CD14-positive monocyte (primary cell): ENCODE measurements around the gene MMEL1. TPM values are rescaled to one million over a fixed set of nuclear protein-coding genes. Genes with fewer than 3 reads are reported as not detected.

Experiments used
- DNase-seq, 3 donors: peaks; one replicate each; pipeline ENCODE4 v3.0.0-alpha.2; 2011 to 2022
- H2AFZ ChIP-seq: 2 replicates; pipeline ENCODE4 v1.6.0; 2012; ENCODE audit warnings: mild to moderate bottlenecking, low read depth, low read length, inconsistent platforms; ENCODE audit not compliant: insufficient read depth, poor library complexity, severe bottlenecking
- H3K27ac ChIP-seq, 2 donors: 1 replicate in 1 of 2; 2 replicates in 1 of 2; pipeline ENCODE4 v1.5.1; 2012 to 2013; ENCODE audit warnings: low read length in 2 of 2, control low read depth in 1 of 2, inconsistent platforms in 1 of 2, low read depth in 1 of 2, mild to moderate bottlenecking in 1 of 2
- H3K27me3 ChIP-seq, 2 donors: one replicate each; pipeline versions ENCODE4 v1.6.0 to v1.6.1; 2011 to 2013; ENCODE audit warnings: low read length in 2 of 2; ENCODE audit not compliant: control insufficient read depth in 2 of 2, insufficient read depth in 2 of 2
- H3K36me3 ChIP-seq, 2 donors: replicated peaks in 1 of 2; 1 replicate in 1 of 2; 2 replicates in 1 of 2; pipeline versions ENCODE4 v1.5.1 to v1.6.1; 2012 to 2013; ENCODE audit warnings: low read length in 2 of 2, control low read depth in 1 of 2, inconsistent platforms in 1 of 2, mild to moderate bottlenecking in 1 of 2; ENCODE audit not compliant: insufficient read depth in 2 of 2, control insufficient read depth in 1 of 2
- H3K4me1 ChIP-seq, 2 donors: 1 replicate in 1 of 2; 2 replicates in 1 of 2; pipeline versions ENCODE4 v1.5.1 to v1.6.1; 2012 to 2013; ENCODE audit warnings: low read length in 2 of 2, control low read depth in 1 of 2, inconsistent platforms in 1 of 2, mild to moderate bottlenecking in 1 of 2, moderate library complexity in 1 of 2; ENCODE audit not compliant: insufficient read depth in 2 of 2, control insufficient read depth in 1 of 2
- H3K4me2 ChIP-seq: replicated peaks from 2 replicates; pipeline ENCODE3; 2012; ENCODE audit warnings: low read length, moderate library complexity, mild to moderate bottlenecking; ENCODE audit not compliant: poor library complexity, severe bottlenecking; ENCODE audit errors: extremely low read depth
- H3K4me3 ChIP-seq, 3 experiments: fragments of 200-600 bp in 1 of 3; sonication (generic) in 1 of 3; replicated peaks in 1 of 3; 1 replicate in 2 of 3; 2 replicates in 1 of 3; pipeline ENCODE4 v1.5.1; 2011 to 2013; ENCODE audit warnings: low read length in 3 of 3, mild to moderate bottlenecking in 3 of 3, control low read depth in 2 of 3, low read depth in 2 of 3, inconsistent platforms in 1 of 3, moderate library complexity in 1 of 3
- H3K79me2 ChIP-seq: 2 replicates; pipeline ENCODE4 v1.6.0; 2012; ENCODE audit warnings: mild to moderate bottlenecking, control low read depth, inconsistent platforms, low read length, moderate library complexity; ENCODE audit not compliant: insufficient read depth
- H3K9ac ChIP-seq: 2 replicates; pipeline ENCODE4 v1.6.0; 2017; ENCODE audit warnings: low read length, mild to moderate bottlenecking; ENCODE audit not compliant: insufficient read depth, poor library complexity, severe bottlenecking
- H3K9me3 ChIP-seq, 2 donors: replicated peaks in 1 of 2; 1 replicate in 1 of 2; 2 replicates in 1 of 2; pipeline versions ENCODE4 v1.5.1 to v1.6.1; 2012 to 2013; ENCODE audit warnings: low read length in 2 of 2, control low read depth in 1 of 2; ENCODE audit not compliant: control insufficient read depth in 1 of 2, insufficient read depth in 1 of 2
- H4K20me1 ChIP-seq: 2 replicates; pipeline ENCODE4 v1.6.0; 2012; ENCODE audit warnings: mild to moderate bottlenecking, low read length, control low read depth, moderate library complexity; ENCODE audit not compliant: insufficient read depth
- H3K27ac Mint-ChIP-seq, 7 donors: one replicate each; pipeline ENCODE4 v1.8.0; 2020; ENCODE audit warnings: mild to moderate bottlenecking in 7 of 7, mixed read lengths in 7 of 7, moderate library complexity in 6 of 7, inconsistent platforms in 2 of 7
- H3K27me3 Mint-ChIP-seq, 3 donors: one replicate each; pipeline ENCODE4 v1.8.0; 2021 to 2022; ENCODE audit warnings: low read depth in 3 of 3, mild to moderate bottlenecking in 3 of 3, mixed read lengths in 3 of 3, moderate library complexity in 3 of 3, inconsistent platforms in 1 of 3
- H3K36me3 Mint-ChIP-seq, 2 donors: one replicate each; pipeline ENCODE4 v1.8.0; 2020; ENCODE audit warnings: mixed read lengths in 2 of 2, inconsistent platforms in 1 of 2, mild to moderate bottlenecking in 1 of 2
- H3K4me1 Mint-ChIP-seq: one replicate; pipeline ENCODE4 v1.8.0; 2020; ENCODE audit warnings: mild to moderate bottlenecking, mixed read lengths
- H3K4me3 Mint-ChIP-seq, 2 donors: one replicate each; pipeline ENCODE4 v1.8.0; 2020; ENCODE audit warnings: mild to moderate bottlenecking in 2 of 2, mixed read lengths in 2 of 2, moderate library complexity in 1 of 2
- H3K9me3 Mint-ChIP-seq, 7 donors: one replicate each; pipeline ENCODE4 v1.8.0; 2020 to 2022; ENCODE audit warnings: mixed read lengths in 7 of 7, mild to moderate bottlenecking in 6 of 7, moderate library complexity in 6 of 7, inconsistent platforms in 2 of 7
- WGBS: methylation state at CpG from one replicate; pipeline ENCODE4 v1.1.5; 2013; ENCODE audit warnings: missing lambda C conversion rate; ENCODE audit not compliant: insufficient coverage; 5-methylcytosine and 5-hydroxymethylcytosine counted together
- intact Hi-C, 2 donors: fragments of 100-400 bp; cut with micrococcal nuclease; formaldehyde crosslinking; loops; one replicate each; pipeline versions ENCODE4 v1.15.0 to v1.15.1; 2023
- polyA plus RNA-seq, 3 donors: library from polyadenylated mRNA; depleted of rRNA in 1 of 3; unstranded in 2 of 3; stranded (reverse) in 1 of 3; fragments of 300-500 nt in 2 of 3; fragments of >200 nt in 1 of 3; fragmentation: Illumina TruSeq in 2 of 3; gene quantifications; 1 replicate in 2 of 3; 2 replicates in 1 of 3; pipeline ENCODE4 v1.2.3, GENCODE V29; 2012 to 2021
- TF ChIP-seq, protein P1 (sequence below): fragments of 200-600 bp; IDR thresholded peaks from one replicate; pipeline ENCODE4 v1.8.0; 2022; ENCODE audit warnings: antibody characterized with exemption, mild to moderate bottlenecking

The MMEL1 gene
- polyA plus RNA-seq, 3 donors: 1.1 to 4.4 (median 1.9) TPM

DNA sequence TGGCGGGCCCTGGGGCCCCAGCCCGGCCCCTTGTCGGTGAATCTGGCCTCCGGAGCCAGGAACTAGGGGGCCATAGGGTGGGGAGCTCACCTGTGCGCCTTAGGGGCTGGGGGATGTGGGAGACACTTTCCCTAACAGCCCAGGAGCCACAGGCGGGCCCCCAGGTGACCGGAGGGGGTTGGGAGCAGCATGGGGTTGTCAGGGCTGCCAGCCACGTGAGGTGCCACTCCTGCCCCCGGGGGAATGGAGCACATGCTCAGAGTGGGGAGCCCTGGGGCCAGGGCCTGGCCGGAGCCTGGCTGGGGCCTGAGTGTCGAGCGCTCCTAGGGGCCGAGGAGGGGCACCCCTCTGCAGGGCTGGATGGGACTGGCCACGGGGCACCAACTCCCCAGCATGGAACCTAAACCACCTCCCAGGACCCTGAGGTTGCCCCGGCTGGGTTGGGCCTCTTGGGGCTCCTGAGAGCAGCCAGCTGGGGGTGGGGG is 26.4 kb downstream of the MMEL1 start:
- no peaks in the 10 kb centered on the region for H3K36me3 ChIP-seq
- H3K36me3 Mint-ChIP-seq: no peaks in the 10 kb centered on the region
- no peaks in the 10 kb centered on the region for H4K20me1 ChIP-seq

DNA sequence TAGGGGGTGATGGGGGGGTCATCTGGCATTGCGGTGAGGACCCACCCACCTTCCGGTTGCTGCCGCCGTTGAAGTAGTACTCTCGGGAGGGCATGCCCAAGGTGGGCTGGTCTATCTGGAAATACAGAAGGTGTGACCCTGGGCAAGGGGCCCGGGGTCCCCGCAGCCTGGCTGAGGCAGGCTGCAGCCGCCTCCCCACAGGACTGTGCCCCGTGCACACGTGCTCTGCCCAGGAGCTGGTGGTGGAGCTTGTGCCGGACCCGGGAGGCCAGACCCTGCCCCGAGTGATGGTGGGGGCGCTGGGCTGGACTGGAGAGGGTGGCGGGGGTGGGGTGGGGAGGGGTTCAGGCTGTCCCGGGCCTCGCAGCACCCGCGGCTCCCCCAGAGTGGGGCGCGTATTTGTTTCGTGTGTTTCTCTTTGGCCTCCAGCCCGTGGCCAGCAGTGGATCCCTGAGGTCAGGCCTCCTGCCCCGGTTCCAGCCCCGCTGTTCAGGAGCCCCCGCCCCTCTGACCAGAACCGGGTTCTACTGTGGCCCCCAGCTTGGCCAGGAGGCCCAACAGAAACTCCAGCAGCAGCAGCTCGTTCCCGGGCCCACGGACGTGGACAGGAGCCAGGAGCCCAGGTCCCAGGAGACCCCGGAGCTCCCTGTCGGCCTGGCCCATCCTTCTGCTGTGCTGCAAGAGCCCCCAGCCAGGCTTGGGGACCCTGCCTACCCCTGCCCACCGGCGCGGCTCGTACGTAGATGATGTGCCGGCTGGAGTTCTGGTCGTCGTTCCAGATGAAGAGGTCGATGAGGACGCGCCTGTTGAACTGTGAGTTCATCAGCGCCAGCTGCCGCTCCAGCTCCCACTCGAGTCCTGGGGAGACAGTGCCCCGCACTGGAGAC is 27.1 kb downstream of the MMEL1 start:
- no peak overlapping the region for H3K4me3 ChIP-seq
- WGBS: 96% methylated on average over 31 of the region's 48 CpGs
- no peak overlapping the region for H3K4me2 ChIP-seq
- H3K27ac Mint-ChIP-seq: no peak overlapping the region
- no peak overlapping the region for H3K4me3 Mint-ChIP-seq
- H4K20me1 ChIP-seq: no peaks in the 10 kb centered on the region
- no peaks in the 10 kb centered on the region for H3K9me3 ChIP-seq
- intact Hi-C loops: no loop called here
- H3K9me3 Mint-ChIP-seq: peaks cover 0 to 3% (median 0%) of the 10 kb centered on the region in 7 donors
- H3K36me3 Mint-ChIP-seq: no peaks in the 10 kb centered on the region
- no peak overlapping the region for H2AFZ ChIP-seq
- no peaks in the 10 kb centered on the region for H3K36me3 ChIP-seq
- no peak for DNase-seq
- no peak overlapping the region for H3K27ac ChIP-seq
- no peaks in the 10 kb centered on the region for H3K79me2 ChIP-seq
- H3K9ac ChIP-seq: no peak overlapping the region
- no peaks in the 10 kb centered on the region for H3K4me1 ChIP-seq
- no peaks in the 10 kb centered on the region for H3K27me3 ChIP-seq
- H3K27me3 Mint-ChIP-seq: peaks cover 2 to 18% (median 10%) of the 10 kb centered on the region in 3 donors
- H3K4me1 Mint-ChIP-seq: no peaks in the 10 kb centered on the region
- TF ChIP-seq, protein P1, sequence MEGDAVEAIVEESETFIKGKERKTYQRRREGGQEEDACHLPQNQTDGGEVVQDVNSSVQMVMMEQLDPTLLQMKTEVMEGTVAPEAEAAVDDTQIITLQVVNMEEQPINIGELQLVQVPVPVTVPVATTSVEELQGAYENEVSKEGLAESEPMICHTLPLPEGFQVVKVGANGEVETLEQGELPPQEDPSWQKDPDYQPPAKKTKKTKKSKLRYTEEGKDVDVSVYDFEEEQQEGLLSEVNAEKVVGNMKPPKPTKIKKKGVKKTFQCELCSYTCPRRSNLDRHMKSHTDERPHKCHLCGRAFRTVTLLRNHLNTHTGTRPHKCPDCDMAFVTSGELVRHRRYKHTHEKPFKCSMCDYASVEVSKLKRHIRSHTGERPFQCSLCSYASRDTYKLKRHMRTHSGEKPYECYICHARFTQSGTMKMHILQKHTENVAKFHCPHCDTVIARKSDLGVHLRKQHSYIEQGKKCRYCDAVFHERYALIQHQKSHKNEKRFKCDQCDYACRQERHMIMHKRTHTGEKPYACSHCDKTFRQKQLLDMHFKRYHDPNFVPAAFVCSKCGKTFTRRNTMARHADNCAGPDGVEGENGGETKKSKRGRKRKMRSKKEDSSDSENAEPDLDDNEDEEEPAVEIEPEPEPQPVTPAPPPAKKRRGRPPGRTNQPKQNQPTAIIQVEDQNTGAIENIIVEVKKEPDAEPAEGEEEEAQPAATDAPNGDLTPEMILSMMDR: no peak

More for the DNA sequence above, 26.4 kb downstream of the MMEL1 start:
- H3K9me3 Mint-ChIP-seq: peaks cover 0 to 3% (median 0%) of the 10 kb centered on the region in 7 donors
- no peak for DNase-seq
- no peaks in the 10 kb centered on the region for H3K4me1 Mint-ChIP-seq
- Histone ChIP-seq H3K9me3 (no peaks in the 10 kb centered on the region), H3K4me1 (no peaks in the 10 kb centered on the region), H3K9ac (no peak overlapping the region), H3K4me2 (no peak overlapping the region), H3K27me3 (no peaks in the 10 kb centered on the region), H3K4me3 (no peak overlapping the region), H2AFZ (no peak overlapping the region), H3K27ac (no peak overlapping the region), H3K79me2 (no peaks in the 10 kb centered on the region)
- TF ChIP-seq, protein P1: no peak
- 88% methylated on average over 9 of the region's 15 CpGs for WGBS
- intact Hi-C loops: no loop called here
- H3K27ac Mint-ChIP-seq: no peak overlapping the region
- peaks cover 2 to 21% (median 14%) of the 10 kb centered on the region in 3 donors for H3K27me3 Mint-ChIP-seq
- no peak overlapping the region for H3K4me3 Mint-ChIP-seq
